HG02981 (cell line): Measurements from ENCODE around the gene ZC3H18.

Experiments
- ATAC-seq: cut with Tn5 transposase; IDR thresholded peaks from one replicate; pipeline ENCODE4 v1.9.1; 2021; ENCODE audit warnings: mild to moderate bottlenecking, moderate library complexity; ENCODE audit not compliant: unreplicated experiment

ZC3H18 gene

GRCh38 chr16:88569985-88570690 lies at the start of gene ZC3H18:
ZC3H18 (plus strand) TSS chr16:88570403; CDS start chr16:88577124, 6,721 bp downstream.
- ATAC-seq, result peak; percentile 81

GRCh38 chr16:88521674-88522073 lies 48.5 kb upstream of the ZC3H18 start:
- ATAC-seq, result no peak

GRCh38 chr16:88522276-88522949 lies 47.8 kb upstream of the ZC3H18 start:
- no peak for ATAC-seq

GRCh38 chr16:88523309-88524161 lies 46.7 kb upstream of the ZC3H18 start:
- no peak for ATAC-seq

GRCh38 chr16:88524274-88524972 lies 45.8 kb upstream of the ZC3H18 start:
- no peak for ATAC-seq

- ATAC-seq, result no peak
Measured at GRCh38 chr16:88524973-88525662, 45.1 kb upstream of the ZC3H18 start.

- no peak for ATAC-seq
Measured at GRCh38 chr16:88525663-88525990, 44.6 kb upstream of the ZC3H18 start.

GRCh38 chr16:88526008-88526905 lies 43.9 kb upstream of the ZC3H18 start:
- ATAC-seq, result no peak

- ATAC-seq, result no peak
Measured at GRCh38 chr16:88526906-88527185, 43.4 kb upstream of the ZC3H18 start.

- ATAC-seq, result peak; percentile 52
Measured at GRCh38 chr16:88527186-88527936, 42.8 kb upstream of the ZC3H18 start.

- ATAC-seq, result no peak
Measured at GRCh38 chr16:88527937-88528743, 42.1 kb upstream of the ZC3H18 start.

GRCh38 chr16:88528902-88529318 lies 41.3 kb upstream of the ZC3H18 start:
- no peak for ATAC-seq

GRCh38 chr16:88529596-88529995 lies 40.6 kb upstream of the ZC3H18 start:
- ATAC-seq, result no peak

GRCh38 chr16:88530051-88530857 lies 39.9 kb upstream of the ZC3H18 start:
- ATAC-seq, result no peak

GRCh38 chr16:88530858-88531203 lies 39.4 kb upstream of the ZC3H18 start:
- no peak for ATAC-seq

- ATAC-seq, result no peak
Measured at GRCh38 chr16:88531346-88531745, 38.9 kb upstream of the ZC3H18 start.

- ATAC-seq, result no peak
Measured at GRCh38 chr16:88531931-88532433, 38.2 kb upstream of the ZC3H18 start.
